RWPE2 (cell line): Measurements from ENCODE around the gene MCM3AP.

Experiments
- ATAC-seq: fragments of 200-7000 bp; cut with Tn5 transposase; 3 replicates; pipeline ENCODE4 v1.9.1; 2021; ENCODE audit warnings: low read depth
- DNase-seq: peaks from one replicate; pipeline ENCODE4 v3.0.0-alpha.2; 2020; ENCODE audit warnings: low spot score
- H3K27ac ChIP-seq: fragments of 450-650 bp; 2 replicates; pipeline ENCODE4 v1.5.1; 2017; ENCODE audit warnings: mild to moderate bottlenecking; ENCODE audit not compliant: poor library complexity, severe bottlenecking
- H3K27me3 ChIP-seq: fragments of 250-450 bp; sonication (Bioruptor Pico); 2 replicates; pipeline ENCODE4 v1.5.1; 2021; ENCODE audit warnings: mild to moderate bottlenecking, moderate library complexity; ENCODE audit not compliant: insufficient read depth, poor library complexity, severe bottlenecking
- H3K36me3 ChIP-seq: fragments of 250-450 bp; sonication (Bioruptor Pico); 2 replicates; pipeline ENCODE4 v1.5.1; 2020; ENCODE audit warnings: low read depth, mild to moderate bottlenecking, moderate library complexity
- H3K4me1 ChIP-seq: fragments of 250-450 bp; sonication (Bioruptor Pico); 2 replicates; pipeline ENCODE4 v1.5.1; 2021; ENCODE audit warnings: mild to moderate bottlenecking, moderate library complexity; ENCODE audit not compliant: insufficient read depth, poor library complexity, severe bottlenecking
- H3K4me3 ChIP-seq: fragments of 250-450 bp; sonication (Bioruptor Pico); 2 replicates; pipeline ENCODE4 v1.5.1; 2021; ENCODE audit warnings: mild to moderate bottlenecking, moderate library complexity; ENCODE audit not compliant: severe bottlenecking
- H3K9me3 ChIP-seq: fragments of 250-450 bp; sonication (Bioruptor Pico); 2 replicates; pipeline ENCODE4 v1.5.1; 2021; ENCODE audit warnings: mild to moderate bottlenecking, moderate library complexity; ENCODE audit not compliant: severe bottlenecking
- TF ChIP-seq, protein P1 (sequence below): fragments of 450-650 bp; IDR thresholded peaks from one replicate; pipeline ENCODE4 v1.5.1; 2017; ENCODE audit warnings: mild to moderate bottlenecking, moderate library complexity; ENCODE audit not compliant: poor library complexity, severe bottlenecking

The MCM3AP gene

DNA sequence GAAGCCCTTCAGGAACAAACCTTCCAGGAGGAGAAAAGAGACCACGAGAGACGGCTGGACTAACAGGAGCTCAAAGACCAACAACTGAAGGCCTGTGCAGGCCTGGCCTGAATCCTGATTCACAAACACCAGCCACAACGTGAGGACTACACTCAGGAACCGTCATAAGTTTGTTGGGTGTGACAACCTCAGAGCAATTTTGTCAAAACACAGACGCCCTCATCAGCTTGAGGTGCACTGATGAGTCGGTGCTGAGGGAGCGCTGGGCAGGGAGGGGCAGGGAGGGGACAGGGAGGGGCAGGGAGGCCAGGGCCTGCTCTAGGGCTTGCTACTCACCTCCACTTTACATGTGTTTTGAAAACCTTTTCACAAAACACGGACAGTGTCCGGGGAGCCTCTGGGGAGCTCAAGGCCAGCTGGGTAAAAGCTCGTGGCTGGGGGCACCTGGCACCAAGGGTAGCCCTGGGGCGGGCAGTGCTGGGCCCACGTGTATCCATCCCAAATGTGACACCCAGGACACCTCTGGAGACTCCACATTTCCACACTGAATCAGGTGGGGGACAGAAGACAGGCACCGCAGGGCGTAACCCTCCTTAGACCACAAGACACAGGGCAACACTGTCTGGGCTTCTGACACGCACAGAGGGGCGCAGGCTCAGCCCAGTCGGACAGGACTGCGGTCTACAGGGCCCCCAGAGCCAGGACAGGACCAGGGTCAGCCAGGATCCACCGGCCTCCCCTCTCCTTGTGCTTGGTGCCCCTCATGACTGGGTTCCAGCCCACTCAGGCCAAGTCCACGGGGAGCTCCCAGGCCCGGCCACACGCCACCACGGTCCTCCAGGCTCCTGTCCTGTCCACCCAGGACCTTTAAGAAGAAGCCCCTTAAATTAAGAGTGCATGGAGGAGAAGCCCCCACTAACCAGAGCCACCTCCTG, 73.4 kb downstream of the MCM3AP start:
- no peaks in the 10 kb centered on the region for H3K27me3 ChIP-seq
- H3K4me3 ChIP-seq: no peak overlapping the region
- no peaks in the 10 kb centered on the region for H3K4me1 ChIP-seq
- H3K27ac ChIP-seq: no peak overlapping the region
- TF ChIP-seq, protein P1, sequence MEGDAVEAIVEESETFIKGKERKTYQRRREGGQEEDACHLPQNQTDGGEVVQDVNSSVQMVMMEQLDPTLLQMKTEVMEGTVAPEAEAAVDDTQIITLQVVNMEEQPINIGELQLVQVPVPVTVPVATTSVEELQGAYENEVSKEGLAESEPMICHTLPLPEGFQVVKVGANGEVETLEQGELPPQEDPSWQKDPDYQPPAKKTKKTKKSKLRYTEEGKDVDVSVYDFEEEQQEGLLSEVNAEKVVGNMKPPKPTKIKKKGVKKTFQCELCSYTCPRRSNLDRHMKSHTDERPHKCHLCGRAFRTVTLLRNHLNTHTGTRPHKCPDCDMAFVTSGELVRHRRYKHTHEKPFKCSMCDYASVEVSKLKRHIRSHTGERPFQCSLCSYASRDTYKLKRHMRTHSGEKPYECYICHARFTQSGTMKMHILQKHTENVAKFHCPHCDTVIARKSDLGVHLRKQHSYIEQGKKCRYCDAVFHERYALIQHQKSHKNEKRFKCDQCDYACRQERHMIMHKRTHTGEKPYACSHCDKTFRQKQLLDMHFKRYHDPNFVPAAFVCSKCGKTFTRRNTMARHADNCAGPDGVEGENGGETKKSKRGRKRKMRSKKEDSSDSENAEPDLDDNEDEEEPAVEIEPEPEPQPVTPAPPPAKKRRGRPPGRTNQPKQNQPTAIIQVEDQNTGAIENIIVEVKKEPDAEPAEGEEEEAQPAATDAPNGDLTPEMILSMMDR: no peak
- DNase-seq (peak; percentile 60), ATAC-seq (no peak; the same call in 2 of the 3 replicates)
- H3K9me3 ChIP-seq: no peaks in the 10 kb centered on the region
- H3K36me3 ChIP-seq: peaks cover 81% of the 10 kb centered on the region

DNA sequence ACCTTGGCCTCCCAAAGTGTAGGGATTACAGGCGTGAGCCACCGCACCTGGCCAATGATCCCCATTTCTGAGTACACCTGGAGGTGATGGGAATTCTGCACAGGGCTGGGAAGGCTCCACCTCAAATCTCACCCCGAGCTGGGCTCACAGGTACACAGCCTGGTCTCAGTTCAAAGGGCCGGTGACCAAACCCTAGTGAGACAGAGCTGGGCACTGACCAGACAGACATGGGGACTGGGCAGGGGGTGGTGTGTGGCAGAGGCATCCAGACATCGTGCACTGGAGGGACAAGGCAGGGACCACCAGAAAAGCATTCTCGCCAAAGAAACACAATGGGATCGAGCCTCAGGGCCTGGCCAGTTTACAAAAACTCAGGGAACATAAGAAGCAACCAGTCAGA, 74.0 kb downstream of the MCM3AP start:
- ATAC-seq: no peak
- DNase-seq: peak; percentile 55
- Histone ChIP-seq H3K36me3 (peaks cover 82% of the 10 kb centered on the region), H3K9me3 (no peaks in the 10 kb centered on the region), H3K27me3 (no peaks in the 10 kb centered on the region), H3K27ac (no peak overlapping the region), H3K4me3 (no peak overlapping the region), H3K4me1 (no peaks in the 10 kb centered on the region)
- TF ChIP-seq, protein P1: no peak

DNA sequence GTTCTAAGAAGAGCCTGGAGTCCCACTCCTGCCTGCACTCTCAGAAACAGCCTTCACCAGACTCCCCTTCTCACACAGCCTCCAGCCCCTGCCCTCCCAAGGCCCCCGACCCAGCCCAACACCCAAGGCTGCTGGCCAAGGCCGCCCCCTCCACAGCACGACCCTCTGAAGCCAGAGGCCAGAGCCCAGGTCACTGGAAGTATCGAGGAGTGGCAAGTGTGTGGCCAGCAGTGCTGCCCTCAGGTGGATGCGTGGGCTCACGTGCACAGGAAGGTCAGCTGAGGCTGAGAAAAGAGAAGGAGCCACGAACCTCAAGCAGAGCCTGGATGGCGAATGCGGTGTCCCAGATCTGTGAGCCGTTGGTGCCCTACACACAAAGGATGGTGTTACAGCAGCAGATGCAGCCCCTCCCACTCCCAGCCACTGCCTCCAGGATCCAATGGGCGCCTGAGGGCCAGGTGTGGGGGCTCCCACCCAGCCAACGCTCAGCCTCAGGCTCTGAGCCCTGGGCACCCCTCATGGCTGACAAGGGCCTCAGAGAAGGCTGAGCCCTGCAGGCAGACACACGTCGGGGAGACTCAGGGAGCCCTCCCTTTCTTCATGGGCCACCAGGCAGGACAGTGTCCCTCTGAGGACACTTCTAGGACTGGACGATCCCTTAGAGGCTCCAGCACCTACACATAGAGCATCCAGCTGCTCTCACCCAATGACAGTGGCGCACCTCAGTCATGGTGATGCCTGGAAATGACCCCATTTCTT, 74.9 kb downstream of the MCM3AP start:
- ATAC-seq: no peak
- no peaks in the 10 kb centered on the region for H3K27me3 ChIP-seq

DNA sequence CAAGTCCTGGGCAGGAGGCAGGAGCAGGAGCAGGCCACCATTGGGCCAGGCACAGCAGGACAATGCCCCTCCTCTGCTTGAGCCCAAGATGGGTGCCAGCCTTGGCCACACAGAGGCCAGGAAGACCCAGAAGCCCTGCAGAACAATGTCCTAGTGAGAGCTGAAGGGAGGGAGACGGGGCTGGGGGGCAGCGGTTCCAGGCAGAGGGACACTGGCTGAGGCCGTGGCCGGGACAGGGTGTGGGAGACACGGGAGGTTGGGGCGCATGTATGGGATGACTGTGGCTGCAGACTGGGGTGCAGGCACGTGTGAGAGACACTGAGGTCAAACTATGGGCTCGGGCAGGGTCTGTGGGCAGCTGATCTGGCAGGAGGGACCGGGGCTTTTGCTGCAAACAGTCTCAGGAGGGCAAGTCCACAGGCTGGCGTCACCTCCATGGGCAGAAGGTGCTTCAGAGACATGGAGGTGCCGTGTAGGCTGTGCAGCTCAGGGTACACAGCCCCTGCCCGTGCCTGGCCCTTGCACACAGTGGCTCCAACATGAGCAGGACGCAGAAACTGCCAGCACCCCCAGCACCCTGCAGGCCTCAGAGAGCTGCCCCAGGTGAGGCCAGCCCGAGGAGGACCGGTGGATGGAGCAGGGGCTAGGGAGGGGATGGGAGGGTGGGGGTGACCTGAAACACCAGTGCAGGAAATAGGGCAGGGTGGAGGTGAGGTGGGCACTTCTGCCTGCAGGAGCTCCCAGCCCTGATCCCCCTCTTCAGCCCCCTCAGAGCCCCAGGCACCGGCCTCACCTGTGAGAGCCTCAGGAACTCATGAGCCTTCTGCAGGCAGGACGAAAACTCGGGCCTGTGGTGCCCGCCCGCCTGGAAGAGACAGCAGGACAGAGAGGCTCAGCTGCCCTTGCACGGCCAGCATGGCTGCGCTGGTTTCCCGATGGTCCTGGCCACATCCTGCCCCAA, 76.4 kb downstream of the MCM3AP start:
- peaks cover 89% of the 10 kb centered on the region for H3K36me3 ChIP-seq
- peak; percentile 69 for DNase-seq
- no peaks in the 10 kb centered on the region for H3K4me1 ChIP-seq
- H3K27me3 ChIP-seq: no peaks in the 10 kb centered on the region
- no peaks in the 10 kb centered on the region for H3K9me3 ChIP-seq
- no peak overlapping the region for H3K4me3 ChIP-seq
- TF ChIP-seq, protein P1: no peak
- no peak overlapping the region for H3K27ac ChIP-seq
- ATAC-seq: no peak

More for the DNA sequence above, 74.9 kb downstream of the MCM3AP start:
- Histone ChIP-seq H3K27ac (no peak overlapping the region), H3K9me3 (no peaks in the 10 kb centered on the region), H3K4me1 (no peaks in the 10 kb centered on the region), H3K36me3 (peaks cover 82% of the 10 kb centered on the region), H3K4me3 (no peak overlapping the region)
- TF ChIP-seq, protein P1: no peak
- peak; percentile 57 for DNase-seq
